Left forelimb (tissue), 1 donor: Measurements from ENCODE around the gene JAZF1.

Experiments used
- DNase-seq: peaks from one replicate; pipeline ENCODE4 v3.0.0-alpha.2; 2018; ENCODE audit warnings: low spot score

Gene JAZF1

DNA sequence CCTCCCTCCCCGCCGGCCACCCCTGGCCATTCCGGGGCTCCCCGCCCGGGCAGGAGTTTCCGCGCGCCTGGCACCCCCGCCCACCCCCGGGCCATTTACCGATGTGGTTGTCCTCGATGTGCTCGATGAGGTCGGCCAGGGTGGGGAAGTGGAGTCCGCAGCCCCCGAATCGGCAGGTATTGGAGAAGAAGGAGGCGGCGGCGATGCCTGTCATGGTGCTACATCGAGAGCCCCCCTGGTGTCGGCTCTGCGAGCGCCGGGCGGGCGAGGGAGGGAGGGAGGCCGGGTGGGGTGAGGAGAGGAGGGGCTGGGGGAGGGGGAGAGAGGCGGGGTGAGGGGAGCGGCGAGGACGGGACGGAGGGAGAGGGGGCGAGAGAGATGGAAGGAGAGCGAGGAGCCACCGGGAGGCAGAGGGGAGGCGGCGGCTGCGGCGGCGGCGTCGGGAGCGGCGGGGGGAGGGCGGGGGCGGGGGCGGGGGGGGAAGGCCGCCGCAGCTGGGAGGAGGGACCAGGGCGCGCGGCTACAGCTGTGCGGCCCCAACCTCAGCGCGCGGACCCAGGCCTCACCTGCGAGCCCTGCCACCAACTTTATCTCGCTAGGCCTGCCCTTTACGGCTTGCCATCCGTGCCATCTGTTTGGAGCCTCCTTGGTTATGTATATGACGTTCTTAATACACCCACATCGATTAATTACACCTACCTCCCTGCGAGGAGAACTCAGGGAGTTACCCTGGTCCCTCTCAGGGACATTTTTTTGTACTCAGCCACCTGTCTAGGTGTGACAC lies at the start of gene JAZF1:
TSS of gene JAZF1 (minus strand) at position 432 of the 784 bp plus-strand sequence.
- DNase-seq = peak; percentile 86

DNA sequence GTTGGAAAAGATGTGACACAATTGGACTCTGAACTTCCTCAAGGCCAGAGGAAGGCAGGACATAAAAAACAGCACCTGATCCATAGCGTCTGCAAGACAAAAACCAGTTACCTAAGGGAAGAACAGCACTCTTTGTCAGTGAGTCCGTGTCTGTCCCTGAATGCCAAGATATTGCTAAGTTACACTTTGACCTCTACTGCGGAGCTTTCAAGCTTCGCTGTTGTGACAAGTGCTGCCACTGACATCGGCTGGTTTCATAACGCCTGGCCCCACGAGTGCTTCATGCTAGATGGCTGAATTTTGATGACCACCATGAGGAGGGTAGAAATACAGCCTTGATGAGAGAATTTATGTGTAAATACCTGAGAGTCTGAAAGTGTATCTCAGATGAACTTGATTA lies 49.7 kb upstream of the JAZF1 start:
- DNase-seq = no peak

DNA sequence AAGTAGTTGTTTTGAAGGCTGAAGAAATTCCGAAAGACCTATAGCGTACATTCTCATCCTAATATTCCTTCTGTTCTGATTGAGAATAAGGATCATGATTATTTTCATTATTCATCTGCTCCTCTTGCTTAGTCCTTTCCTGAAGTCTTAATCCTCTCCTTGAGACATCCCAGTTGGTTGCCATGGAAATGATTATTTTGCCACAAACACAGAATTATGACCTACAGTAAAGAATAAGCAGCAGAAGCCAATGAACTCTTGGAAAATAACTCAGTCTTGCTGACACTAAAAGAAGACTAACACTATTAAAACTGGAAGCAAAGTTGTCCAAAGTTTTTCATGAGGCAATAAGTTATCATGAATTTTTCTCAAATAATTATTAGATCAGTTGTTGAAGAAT lies 47.8 kb upstream of the JAZF1 start:
- no peak for DNase-seq

DNA sequence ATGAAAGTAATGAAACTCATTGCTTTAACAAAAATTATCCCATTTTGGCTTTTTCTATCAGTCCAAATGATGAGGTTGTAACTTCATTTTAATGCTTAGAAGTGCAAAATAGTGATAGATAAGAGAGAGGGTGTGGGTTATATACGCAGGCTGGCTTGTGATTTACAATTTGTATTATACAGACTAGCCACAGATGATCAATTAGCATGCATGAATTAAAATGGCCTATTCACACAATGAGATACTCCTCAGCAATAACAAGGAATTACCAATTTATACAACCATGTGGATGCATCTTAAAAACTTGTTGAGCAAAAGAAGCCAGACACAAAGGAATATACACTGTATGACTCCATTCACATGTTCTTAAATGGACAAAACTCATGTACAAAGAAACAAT lies 45.4 kb upstream of the JAZF1 start:
- DNase-seq = no peak

DNA sequence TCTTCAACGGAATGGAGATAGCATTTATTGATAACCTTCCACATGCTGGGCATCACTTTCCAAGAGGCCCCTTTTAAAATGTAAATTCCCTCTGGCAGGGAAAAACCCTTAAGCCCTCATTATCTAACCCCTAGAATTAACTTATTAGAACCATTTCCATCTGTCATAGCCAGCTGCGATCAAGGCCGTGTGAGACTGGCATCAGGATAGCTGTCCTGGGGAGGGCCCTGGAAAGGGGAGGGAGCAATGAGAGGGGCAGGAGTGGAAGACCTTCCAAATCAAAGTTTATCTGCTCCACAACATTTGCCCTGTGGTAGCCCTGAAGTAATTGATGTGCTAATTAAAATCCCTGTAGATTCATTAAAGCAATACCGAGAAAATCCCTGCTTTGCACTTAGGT lies 45.0 kb upstream of the JAZF1 start:
- DNase-seq = no peak

DNA sequence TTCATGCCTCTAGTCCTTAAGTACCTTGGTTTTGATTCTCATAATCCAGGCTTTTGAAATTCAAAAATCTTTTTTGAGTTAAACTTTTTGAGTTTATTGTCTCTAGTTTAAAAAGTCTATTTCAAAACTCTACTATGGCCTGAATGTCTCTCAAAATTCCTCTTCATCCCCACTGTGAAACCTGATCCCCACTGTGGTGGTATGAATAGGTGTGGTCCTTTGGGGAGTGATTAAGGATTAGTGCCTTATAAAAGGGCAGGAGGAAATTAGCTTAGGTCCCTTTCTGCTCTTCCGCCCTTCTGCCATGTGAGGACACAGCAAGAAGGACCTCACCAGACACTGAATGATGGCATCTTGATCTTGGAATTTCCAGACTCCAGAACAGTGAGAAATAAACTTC lies 44.1 kb upstream of the JAZF1 start:
- DNase-seq = no peak

DNA sequence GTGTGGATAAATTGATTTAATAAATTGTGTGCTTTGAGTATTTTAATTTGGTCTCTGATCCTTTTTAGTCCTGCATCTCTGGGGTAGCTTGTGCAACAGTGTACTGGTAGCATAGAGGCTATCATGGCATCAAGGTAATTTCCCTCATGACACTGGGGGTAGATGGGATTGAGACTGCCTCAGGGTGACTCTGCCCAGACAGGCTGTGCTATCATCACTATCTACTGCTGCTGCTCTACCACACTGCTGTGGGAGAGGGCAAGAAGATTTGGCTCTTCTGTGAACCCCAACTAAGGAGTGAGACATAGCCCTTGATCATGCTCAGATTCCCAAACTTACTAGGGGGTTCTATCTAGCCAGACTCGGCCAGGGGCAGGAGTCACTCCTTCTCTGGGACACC lies 43.6 kb upstream of the JAZF1 start:
- DNase-seq = no peak

DNA sequence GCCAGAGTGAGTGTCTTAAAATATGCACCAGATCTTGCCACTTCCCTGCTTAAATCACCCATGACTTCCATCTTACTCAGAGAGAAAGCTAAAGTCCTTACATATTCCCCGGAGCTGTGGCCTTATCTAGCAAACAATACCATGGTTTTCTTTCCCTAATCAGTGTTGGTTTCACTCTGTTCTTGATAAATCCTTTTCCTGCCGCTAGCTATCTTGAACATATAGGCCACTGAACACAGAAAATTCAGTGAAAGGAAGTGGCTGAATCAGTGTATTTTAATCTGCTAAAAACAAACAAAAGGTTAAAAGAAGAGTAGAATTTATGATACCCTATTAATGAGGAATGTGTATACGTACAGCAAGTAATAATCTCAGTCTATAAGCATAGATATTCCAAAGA lies 42.0 kb upstream of the JAZF1 start:
- no peak for DNase-seq

DNA sequence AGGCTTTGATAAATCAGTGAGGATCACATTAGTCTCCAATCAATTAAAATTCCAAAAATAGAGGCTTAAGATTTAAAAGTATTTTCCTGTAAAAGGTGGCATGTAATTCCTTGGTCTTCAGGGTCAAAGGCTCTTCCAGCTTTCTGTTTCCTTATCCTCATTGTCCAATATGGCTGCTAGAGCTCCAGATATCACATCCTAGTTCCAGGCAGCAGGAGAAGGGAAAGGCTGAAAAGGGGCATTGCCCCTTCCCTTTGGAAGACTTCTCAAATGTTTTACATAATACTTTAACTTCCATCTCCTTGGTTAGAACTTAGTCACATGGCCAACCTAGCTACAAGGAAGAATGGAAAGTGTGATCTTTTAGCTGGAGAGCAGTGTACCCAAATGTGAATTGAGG lies 39.2 kb upstream of the JAZF1 start:
- no peak for DNase-seq

DNA sequence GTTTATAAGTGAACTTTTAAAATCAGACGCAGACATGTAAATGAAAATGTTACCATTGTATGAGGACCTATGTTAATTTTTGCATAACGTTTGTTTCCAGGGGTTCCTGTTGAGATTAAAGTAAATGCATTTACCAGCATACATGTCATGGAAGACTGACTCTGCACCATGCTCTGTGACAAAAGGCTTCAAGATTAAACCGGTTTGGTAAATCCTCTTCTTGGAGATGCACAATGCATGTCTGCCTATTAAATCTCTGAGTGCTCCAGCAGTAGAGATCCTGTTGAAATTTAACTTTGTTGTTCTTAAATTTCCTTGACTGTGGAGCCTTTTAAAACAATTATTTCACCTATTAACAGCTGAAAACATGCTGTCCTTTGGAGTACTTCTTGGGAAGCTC lies 36.5 kb upstream of the JAZF1 start:
- DNase-seq = no peak

DNA sequence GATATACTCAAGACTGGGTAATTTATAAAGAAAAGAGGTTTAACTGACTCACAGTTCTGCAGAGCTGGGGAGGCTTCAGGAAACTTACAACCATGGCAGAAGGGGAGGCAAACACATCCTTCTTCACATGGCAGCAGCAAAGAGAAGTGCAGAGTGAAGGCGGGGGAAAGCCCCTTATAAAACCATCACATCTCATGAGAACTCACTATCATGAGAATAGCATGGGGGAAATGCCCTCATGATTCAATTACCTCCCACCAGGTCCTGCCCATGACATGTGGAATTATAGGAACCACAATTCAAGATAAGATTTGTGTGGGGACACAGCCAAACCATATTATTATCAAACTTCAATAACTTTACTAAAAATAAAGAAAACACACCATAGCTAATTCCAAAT lies 30.4 kb upstream of the JAZF1 start:
- no peak for DNase-seq

DNA sequence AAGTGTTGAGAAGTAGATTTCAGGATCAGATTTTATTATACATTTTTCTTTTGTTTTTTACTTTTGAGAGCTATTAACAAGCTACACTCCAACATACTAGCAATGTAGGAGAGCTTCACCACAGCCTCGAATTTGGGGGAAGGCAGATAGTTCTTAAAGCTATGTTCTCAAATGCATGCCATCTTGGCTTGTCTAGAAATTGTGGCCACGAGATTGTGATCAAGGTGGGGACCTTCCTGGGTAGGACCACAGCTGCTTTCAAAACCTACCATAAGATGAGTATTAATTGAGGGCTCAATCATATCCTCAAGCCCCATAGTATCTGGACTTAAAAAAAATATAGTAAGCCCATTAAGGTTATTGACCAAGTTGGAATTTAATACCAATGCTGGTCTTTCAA lies 27.9 kb upstream of the JAZF1 start:
- no peak for DNase-seq

DNA sequence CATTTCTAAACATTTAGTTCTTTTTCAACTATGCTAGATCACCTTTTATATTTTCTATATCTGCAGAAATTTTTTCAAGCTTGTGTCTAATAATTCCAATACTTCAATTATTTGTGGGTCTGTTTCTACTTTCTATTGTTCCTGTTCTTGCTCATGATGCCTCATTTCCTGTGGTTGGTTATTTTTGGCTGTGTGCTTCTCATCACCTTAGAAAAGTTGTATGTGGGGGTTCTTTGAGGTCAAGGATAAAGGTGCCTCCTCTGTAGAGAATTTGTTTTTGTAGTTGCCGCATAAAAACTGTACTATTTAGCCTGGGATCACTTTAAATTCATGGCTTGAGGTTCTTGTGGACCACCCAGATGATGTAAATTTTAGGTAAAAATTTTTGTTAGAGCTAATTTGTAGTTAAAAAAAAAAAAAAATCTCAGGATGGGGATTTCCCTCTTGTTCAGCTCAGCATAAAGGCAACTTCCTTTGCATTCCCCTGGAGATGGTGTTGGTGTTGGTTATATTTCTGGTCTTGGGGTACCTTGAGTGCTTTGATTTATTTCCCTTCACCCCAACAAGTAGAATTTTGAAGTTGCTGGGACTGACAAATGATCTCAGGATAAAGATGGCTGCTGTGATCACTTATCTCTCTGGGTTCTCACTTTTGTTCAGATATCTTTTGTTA lies 27.0 kb upstream of the JAZF1 start:
- no peak for DNase-seq

DNA sequence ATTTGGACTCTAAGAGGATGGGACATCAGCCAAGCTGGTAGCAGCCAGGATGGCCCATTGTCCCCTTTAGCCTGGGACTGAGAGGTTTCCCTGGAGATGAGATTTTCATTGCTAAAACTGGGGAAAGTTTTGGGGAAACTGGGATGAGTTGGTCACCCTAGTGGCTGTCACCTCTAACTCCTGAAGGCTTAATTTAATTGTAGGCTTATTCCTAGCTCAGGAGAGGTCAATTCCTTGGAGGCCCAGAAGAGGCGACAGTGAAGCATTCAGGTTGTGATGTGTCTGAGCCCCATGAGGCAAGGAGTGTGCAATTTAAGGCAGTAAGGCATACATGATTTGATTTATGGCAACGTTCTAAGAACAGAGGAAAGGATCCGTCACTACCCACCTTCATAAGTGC lies 24.9 kb upstream of the JAZF1 start:
- DNase-seq = no peak

DNA sequence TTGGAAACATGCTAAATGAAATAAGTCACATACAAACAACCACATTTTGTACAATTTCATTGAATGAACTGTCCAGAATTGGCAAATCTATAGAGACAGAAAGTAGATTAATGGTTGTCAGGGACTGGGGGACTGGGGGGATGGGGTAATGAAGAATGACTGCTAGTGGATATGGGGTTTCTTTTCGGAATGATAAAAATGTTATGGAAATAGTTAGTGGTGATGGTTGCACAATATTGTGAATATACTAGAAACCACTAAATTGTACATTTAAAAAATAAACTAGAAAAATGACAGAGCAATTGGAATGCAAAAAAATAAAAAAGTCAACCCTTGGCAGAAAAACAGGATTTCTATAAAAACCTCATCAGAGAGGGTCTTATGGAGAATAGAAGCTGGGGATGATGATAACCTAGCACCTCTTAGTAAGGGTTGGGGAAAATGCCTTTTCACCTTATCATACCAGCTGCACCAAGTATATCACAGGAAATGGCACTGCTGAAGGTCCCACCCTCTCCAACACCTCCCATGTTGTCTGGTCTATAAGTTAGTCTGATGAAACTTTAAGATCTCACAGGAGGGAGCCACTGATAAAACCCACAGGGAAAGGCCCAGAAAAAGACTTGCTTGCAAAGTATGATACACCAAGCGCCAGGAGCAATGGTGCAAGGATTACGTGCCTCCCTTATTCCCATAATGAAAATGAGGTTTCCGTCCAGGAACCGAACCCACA lies 23.1 kb upstream of the JAZF1 start:
- no peak for DNase-seq

DNA sequence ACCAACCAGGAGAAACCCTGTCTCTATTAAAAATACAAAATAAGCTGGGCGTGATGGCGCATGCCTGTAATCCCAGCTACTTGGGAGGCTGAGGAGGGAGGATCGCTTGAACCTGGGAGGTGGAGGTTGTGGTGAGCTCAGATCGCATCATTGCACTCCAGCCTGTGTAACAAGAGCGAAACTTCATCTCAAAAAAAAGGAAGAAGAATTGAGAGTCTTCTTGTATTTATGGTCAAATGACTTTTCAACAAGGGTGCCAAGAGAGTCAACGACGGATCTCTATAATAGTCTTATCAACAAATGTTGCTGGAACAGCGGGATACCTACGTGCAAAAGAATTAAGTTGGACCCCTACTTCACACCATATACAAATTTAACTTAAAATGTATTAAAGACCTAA lies 21.6 kb upstream of the JAZF1 start:
- DNase-seq = no peak

DNA sequence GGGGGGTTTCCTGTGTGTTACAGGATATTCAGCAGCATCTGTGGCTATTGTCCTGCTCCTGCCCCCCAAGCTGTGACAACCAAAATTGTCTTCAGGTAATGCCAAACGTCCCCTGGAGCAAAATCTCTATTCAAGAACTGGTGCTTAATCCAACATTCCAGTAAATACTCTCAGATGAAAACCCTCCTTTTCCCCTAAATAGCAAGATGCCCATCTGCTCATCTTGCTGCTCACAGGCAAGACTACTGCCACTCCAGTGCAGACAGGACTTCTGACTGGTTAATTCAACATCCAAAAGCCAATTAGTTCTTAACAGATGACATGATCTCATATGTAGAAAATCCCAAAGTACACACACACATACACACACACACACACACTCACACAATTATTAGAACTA lies 20.5 kb upstream of the JAZF1 start:
- no peak for DNase-seq

DNA sequence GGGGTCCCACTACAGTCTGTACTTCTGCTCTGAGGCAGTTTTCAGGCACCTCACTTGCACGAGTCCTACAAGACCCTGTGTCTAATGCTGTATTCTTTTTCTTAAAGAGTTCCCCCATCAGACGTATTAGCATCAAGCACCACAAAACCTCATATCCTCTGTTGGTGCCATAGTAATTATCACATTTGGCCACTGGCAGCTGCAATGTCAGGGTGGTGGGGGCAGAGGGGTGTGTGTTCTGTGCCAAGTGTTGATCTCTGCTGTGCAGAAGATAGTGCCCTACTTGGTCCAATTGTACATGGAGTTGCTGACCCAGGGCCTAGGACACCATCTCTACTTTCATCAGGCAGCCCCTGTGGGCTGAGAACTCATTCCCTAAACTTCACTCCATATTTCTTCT lies 20.0 kb upstream of the JAZF1 start:
- DNase-seq = no peak

DNA sequence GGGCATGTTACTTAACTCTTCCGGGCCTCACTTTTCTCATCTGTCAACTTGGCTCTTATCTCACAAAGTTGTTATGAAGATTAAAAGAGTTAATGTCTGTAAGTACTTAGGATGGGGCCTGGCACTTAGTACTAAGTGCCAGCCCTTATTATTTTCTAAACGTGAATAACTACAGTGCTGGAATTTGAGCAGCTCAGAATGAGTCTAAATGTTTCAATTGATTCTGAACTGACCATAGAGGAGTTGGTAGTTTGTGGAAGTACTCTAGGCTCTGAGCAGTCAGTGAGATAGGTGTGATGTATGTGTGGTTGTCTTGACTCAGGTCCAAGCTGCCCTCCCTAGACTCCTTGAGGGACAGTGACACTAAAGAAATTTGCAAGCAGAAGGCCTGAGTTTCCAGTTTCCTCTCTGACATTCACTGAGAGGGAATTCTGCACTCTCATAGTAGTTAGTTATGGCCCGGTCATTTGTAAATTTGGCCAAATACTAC lies 18.5 kb upstream of the JAZF1 start:
- no peak for DNase-seq

DNA sequence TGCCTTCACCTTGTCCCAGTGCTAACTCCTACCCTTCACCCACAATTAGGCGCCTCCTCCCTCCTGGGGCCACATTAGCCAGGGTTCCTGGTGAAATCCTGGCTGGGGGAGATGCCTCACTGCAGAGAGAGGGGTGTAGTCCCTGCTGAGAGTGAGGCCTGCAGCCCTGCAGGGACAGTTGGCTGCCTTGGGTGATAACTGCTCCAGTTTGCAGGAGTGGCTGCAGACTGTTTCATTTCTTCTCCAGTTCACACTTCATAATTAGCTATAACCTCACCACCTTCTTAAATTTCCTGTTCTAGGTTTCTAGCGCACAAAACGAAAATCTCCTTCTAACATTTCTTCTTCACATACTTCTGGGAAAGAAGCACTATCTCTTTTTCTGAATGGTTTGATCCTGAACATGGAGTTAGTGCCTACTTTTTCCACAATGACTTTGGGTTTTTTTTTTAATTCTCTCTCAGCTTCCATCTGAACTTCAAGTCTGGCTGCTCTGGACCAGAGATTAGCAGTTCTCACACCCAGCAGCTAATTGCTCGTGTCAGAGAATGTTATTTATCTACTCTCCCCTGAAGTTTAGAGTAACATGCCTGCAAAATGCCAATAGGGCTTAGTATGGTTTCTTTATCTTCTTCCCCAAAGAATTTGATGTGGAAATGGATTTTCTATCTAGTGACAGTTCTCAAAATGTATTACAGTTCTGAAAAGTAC lies 15.5 kb upstream of the JAZF1 start:
- no peak for DNase-seq

DNA sequence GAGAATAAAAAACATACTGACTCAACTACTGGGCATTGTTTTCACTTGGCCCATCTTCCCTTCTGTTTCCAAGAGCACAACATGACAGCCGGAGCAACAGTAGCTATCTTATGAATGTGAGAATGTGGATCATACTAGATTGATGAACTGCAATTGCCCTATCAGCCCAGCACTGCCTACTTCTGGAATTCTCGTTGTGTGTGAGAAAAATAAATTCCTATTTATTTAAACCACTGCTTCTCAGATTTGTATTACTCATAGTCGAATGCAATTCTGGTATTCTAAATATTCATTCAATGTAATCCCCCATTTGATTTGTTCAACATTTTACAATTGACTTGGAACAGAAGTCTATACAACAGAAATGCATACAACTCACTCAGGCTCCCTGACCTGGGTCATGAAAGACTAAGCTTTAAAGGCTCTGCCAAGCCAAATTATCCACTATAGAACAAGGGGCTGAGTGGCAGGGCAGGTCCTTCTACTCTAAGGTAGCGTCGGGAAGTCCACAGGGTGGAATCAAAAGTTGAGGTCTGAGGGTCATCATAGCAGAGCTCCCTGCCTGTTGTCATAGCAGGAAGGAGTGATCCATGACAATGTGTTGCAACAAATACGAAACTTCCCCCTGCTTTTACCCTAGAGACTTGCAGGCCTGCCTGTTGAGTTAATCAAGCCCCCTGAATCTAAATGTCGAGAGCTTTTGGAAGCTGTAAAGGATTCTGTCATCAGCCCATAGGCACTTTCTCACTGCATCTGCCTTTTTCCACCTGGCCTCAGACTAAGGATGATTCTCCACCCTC lies 12.4 kb upstream of the JAZF1 start:
- DNase-seq = no peak

DNA sequence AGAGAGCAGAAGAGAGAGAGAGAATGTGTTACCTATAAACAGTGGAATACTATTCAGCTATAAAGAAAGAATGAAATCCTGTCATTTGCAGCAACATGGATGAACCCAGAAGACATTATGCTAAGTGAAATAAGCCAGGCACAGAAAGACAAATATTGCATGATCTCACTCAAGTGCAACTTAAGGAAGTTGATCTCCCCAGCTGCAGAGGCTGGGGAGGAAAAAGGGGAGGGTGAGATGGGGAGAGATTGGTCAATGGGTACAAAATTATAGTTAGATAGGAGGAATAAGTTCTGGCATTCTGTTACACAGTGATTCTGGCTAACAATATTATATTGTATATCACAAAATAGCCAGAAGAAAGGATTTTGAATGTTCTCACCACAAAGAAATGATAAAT lies 11.2 kb upstream of the JAZF1 start:
- no peak for DNase-seq
